Endometrial microvascular endothelial cells (primary cell): ENCODE measurements around the gene DAB1. TPM values are rescaled to one million over a fixed set of nuclear protein-coding genes. Genes with fewer than 3 reads are reported as not detected.
"Not testable (repeated sequence)": the region's sequence is repeated elsewhere in the genome, so short reads cannot be mapped to it uniquely, and the experiment has no call there.

Experiments
- in situ Hi-C: cut with HindIII; loops from 2 replicates; pipeline ENCODE4 v1.10.0; 2017; ENCODE audit warnings: low sequenced_read_pairs, low pct_unique_long_range_greater_than_20kb; ENCODE audit errors: inconsistent ontology term
- total RNA-seq: library from RNA; depleted of rRNA; stranded (reverse); fragments of >200 nt; gene quantifications from one replicate; pipeline ENCODE4 v1.2.3, GENCODE V29; 2015; ENCODE audit errors: inconsistent ontology term

Gene DAB1
- total RNA-seq, 1 donor from 2014 or later = not detected

DNA sequence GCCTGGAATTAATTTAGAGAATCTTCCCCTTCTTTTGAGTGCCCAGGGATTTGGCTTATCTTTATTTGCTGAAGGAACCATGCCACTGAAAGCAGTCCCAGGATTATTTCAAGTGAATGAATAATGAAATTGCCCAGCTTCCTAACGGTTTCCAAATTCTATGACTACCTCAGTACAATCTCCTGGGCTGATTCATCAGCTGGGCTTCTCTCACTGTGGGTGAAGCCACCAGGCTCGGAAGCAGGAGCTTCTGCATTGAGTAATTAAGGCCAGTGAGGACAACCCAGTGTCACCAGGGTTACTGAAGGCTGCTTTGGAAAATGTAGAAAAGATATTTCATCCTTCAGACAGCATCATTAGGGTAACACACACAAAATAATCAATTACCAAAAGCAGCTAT, 169.8 kb downstream of the DAB1 start:
- in situ Hi-C loops = no loop called here

DNA sequence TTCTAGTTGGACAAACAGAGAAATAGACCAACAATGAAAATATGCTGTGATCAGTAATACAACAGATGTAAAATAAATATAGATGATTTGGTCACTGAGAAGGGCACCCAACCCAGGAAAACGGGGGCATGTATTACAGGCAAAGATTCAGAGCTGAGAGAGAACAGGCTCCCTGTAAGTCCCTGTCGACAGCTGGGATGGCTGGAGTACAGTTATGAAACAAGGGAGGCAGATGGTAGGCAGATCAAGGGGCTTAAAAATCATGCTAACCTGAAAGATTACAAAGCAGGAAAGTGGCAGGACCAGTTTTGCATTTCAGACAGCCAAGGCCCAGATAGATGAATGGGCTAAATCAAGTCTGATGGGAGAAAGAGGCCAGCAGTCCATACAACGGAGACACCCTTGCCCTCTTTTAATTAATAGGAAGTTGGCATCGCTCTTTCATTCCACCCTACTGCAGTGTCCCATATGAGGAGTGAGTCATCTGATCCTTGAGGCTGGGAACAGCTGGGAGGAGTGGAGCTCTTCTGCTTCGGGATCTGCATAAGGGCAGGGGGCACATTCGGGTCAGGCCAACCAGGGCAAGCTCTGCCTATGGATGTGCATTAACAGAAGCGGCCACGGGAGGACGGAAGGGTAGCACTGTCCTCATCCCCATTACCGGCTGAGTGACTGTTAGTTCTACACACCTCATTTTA, 171.1 kb downstream of the DAB1 start:
- in situ Hi-C loops = no loop called here

DNA sequence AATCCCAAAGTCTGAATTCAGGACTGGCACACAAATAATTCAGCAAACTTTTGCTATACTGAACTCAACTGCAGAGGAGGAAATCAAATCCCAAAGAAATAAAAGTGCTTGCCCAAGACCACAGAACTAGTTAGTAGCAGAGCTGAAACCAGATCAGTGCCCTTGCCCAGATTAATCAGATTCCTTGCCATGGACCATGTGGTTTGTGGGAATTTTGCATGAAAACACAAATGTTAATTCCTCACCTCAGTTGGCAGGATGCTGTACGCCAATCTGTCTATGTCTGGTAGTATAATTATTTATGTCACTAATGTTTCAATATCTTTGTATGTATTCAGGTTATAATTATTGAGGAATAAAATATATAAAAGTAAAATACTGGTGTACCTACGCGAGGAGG, 173.8 kb downstream of the DAB1 start:
- in situ Hi-C loops = no loop called here

DNA sequence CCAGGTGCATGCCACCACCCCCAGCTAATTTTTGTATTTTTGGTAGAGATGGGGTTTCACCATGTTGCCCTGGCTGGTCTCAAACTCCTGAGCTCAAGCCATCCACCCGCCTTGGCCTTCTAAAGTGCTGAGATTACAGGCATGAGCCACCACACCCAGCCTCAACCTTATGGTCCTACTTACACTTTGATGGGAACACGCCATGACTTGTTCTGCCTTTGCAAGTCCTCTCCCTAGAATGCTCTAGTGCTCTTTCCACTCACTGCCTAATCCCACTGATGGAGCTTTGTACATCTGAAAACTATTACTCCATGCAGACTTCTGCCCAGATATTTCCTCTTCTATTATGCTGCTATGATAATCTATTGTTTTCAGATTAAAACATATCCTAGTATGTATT, 174.3 kb downstream of the DAB1 start:
- in situ Hi-C loops = no loop called here

DNA sequence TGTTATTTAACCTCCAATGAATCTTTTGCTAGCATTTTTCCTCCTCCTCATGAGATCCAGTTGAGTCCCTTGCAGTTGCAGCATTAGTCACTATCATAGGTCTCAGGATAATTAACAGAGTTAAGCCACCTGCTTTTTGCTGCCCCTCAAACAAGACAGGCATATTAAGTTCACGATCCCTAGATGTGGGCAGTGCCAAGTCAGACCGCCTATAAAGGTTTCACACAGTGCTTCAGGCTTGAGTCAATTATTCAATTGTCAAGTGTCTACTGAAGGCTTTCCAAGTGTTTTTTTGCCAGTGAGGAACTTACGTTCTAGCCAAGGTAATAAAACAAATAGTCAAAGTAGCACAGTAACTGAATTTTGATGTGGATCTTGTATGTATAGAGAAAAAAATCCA, 175.0 kb downstream of the DAB1 start:
- in situ Hi-C loops = no loop called here

DNA sequence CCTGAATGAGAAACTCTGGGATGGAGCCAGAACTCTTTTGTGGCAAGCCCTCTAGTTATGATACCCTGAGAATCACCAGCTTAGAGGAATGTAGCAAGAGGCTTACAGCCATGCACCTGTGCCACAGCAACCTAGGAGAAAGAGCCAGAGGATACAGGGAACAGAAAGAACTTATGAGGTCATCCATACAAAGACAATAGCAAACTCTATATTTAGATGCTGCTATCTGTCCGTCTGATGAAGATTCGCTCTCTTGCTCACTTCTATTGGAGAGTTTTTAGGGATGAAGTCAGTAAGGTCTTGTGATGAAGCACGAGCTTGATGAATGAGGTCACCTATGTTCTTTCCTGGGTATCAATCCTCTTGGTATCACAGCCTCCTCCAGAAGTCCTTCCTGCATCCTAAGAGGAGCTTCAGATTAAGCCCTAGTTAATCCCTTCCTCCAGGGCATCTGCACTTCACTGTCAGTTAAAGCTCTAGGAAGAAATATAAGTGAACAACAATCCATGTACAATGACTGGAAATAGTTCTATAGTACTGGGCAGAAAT, 185.6 kb downstream of the DAB1 start:
- in situ Hi-C loops = no loop called here

DNA sequence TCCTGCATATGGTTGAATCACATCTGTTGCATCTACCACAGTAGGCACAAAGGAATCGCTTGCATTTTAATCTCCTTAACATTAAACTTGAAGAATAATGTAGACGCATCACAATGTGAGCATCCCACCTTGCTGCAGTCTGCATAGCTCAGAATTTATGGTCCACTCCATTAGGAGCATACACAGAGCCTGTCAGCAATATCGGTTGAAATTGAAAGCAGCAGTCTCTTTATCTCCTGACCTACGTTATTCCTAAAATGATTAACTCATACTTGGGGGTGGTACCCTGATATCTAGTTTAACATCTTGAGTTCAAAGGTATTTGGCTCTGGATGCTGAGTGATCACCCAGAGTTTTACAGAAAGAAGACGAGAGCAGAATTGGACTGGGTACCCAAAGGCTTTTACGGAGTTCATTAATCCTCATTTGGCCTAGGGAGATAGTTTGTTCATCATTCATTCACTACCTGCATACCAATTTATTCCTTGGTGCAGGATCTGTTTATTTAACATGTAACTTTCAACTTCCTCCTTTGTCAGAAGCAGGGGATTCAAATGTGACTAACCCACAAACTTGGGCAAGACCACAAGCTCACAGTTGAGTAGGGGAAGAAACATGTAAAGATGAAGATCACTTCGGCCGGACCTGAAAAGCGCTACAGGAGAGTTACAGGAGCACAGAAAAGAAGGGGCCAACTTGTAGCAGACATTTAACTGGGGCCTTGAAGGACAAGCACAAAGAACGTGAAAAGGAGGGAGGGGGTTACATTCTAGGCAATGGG, 187.9 kb downstream of the DAB1 start:
- in situ Hi-C loops = no loop called here

DNA sequence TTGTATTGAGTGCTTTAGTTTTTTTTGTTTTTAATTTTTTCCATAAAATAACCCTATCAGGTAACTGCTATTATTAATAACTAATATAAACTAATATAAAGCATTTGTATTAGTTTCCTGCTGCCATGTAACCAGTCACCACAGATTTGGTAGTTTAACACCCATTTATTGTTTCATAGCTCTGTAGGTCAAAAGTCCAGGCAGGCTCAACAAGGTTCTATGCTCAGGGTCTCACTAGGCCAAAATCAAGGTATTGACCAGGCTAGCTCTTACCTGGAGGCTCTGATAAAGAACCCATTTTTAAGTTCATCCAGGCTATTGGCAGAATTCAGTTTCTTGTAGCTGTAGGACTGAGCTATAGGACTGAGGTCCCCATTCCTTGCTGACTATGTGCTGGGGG, 189.4 kb downstream of the DAB1 start:
- in situ Hi-C loops = no loop called here

DNA sequence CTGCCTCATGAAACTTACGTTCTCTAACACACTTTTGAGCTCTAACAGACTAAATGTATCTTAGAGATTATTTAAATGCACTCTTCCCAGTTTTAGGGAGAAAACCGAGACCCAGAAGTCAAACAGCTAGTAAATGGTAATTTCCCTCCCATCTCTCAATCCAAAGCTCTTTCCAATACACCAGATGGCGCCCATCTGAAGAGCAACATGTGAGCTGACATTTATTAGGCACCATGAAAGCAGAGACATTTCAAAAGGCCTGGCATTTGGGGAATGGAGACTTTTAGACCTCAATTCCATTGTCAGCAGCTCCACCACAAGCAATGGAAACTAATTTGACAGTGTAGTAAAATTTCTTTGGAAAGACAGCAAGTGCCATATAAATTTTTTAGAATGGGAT, 191.4 kb downstream of the DAB1 start:
- in situ Hi-C loops = no loop called here

DNA sequence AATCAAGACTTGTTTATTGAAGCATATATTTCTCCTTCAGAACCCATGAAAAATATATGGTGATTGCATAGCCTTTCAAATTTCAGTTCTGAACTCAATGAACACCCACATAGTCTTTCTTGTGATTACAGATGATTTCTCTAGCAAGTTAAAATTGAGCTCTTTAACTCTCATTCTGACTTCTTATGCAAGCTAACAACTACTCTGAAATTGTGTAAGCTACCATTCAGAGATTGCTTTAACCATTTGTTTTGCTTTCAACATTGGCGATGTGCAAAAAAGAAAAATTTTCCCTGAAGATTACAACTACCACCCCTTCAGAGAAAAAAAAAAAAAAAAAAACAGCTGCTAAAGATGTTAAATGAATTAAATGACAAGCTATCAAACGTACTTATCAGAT, 193.9 kb downstream of the DAB1 start:
- in situ Hi-C loops = no loop called here

DNA sequence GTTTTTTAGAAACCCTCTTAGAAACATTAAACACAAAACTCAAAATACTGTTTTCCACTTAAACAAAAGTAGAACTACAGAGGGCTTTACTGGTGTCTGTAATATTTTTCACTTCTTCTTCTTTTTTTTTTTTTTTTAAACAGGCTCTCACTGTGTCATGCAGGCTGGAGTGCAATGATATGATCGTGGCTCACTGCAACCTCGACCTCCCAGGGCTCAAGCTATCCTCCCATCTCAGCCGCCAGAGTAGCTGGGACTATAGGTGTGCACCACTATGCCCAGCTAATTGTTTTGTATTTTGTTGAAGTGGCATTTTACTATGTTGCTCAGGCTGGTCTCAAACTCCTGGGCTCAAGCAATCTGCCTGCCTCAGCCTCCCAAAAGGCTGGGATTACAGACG, 194.8 kb downstream of the DAB1 start:
- in situ Hi-C loops = no loop called here

DNA sequence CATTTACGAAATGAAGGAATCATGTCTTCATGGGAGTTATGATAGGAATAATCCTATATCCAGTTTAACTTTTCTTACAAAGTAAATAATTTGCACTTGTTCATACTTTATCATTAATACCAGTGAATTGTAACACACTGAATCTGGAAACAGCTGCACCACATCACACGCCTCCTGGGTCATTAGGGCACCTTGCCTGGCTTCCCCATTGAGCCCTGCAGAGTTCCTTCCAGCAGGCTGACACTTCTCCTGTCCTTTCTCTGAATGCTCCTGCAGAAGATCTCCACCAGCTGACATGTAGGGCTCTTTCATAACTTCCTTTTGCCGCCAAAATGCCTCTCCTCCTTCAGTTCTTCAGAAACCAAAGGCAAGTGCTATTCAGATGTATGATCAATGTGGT, 201.1 kb downstream of the DAB1 start:
- in situ Hi-C loops = no loop called here

DNA sequence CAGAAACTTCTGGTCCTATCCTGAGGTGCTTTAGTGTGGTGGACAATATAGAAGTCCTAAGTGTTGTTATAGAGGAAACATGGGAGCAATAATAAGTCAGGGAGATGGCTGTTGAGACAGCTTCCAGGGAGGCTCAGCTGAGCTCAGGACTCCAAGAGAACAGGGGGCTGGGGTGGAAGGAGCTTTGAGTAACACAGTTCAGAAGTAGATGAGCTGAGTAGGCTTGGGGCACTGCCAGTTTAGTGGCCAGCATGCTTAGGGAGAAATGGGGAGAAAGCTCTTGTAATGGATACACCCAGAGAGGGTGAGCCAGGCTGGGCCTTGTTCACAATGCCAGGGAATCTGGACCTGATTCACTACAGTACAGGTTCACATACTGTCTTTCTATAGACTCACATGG, 201.6 kb downstream of the DAB1 start:
- in situ Hi-C loops = no loop called here

DNA sequence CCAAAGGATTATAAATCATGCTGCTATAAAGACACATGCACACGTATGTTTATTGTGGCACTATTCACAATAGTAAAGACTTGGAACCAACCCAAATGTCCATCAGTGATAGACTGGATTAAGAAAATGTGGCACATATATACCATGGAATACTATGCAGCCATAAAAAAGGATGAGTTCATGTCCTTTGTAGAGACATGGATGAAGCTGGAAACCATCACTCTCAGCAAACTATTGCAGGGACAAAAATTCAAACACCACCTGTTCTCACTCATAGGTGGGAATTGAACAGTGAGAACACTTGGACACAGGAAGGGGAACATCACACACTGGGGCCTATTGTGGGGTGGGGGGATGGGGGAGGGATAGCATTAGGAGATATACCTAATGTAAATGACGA, 203.0 kb downstream of the DAB1 start:
- in situ Hi-C loops = not testable (repeated sequence)

DNA sequence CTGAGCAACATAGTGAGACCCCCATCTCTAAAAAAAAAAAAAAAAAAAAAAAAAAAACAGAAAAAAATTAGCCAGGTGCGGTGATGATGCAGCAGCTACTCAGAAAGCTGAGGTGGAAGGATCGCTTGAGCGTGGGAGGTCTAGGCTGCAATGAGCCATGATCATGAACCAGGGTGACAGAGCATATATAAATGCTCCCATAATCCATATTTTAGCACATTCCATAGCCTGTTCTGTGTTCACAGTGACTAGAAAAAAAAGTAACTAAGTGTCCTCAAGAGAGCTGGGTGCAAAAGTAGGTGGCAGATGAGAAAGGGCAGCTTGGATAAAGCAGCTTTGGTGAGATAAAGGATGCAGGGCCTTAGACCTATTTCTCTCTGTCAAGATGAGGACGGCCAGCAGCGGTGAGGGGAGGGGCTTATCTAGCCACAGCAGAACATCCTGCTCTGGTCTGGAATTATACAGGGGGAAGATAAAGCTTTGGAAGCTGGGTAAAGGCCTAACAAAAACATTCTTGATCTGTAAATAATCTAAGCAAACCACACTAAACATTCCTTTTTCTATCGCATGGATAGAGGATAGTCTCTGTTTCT, 205.3 kb downstream of the DAB1 start:
- in situ Hi-C loops = no loop called here

DNA sequence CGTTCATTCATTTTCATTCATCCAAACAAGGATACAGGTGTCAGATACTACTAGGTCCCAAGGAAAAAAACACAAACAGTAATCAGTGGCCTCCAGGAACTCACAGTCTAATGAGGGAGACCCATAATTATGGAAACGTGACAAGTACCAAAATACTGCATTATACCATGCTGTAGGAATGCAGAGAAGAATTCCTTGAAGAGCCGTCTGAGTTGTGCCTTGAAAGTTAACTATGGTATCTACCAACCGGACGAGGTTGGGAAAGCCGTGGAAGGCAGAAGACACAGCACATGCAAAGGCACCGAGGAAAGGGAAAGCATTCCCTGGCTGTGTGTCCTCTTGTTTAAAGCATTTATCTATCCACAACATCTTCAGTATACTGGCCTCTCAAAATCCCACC, 206.0 kb downstream of the DAB1 start:
- in situ Hi-C loops = no loop called here

DNA sequence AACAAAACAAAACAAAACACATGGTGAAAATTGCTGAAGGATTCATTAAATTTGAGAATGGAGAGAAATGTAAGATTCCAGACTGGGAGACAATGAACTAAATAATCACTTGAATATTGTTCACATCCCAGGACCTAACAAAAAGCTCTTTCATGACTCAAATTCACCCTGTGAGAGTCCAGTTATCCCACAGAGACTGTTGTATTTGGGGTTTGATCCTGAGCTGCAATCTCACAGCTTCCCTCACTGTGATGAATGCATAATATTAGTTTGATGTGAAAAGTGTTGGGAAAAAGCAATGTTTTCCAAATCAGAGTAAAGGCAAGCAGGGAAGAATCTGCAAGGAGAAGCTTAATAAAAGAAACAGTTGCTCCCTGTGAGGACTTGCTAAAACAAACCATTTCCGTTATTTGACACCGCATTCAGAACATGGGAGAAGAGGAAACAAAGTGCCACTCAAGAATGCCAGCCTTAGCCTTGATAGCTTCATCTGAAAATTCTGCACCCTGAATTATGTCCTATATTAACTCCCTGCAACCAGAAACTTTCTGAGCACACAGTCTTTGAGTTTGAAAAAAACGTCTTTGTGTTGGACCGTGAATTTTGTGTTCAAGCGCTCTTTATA, 208.8 kb downstream of the DAB1 start:
- in situ Hi-C loops = no loop called here

DNA sequence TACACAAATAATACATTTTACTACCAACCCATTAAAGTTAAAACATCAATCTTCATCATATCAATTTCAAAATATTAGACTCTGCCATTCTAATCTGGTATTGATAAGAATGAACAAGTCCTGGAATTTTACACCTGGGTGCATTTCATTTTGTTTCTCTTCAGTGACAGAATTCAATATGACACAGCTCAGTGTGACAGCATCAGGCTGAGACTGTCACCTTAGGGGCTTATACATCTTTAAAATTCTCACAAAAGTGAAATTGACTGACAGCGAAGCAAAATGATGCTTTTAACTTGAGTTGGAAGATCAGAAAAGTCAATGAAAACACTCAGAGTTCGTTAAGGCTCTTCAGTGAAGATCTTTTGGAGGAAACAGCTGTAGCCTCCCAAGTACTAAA, 213.0 kb downstream of the DAB1 start:
- in situ Hi-C loops = no loop called here

DNA sequence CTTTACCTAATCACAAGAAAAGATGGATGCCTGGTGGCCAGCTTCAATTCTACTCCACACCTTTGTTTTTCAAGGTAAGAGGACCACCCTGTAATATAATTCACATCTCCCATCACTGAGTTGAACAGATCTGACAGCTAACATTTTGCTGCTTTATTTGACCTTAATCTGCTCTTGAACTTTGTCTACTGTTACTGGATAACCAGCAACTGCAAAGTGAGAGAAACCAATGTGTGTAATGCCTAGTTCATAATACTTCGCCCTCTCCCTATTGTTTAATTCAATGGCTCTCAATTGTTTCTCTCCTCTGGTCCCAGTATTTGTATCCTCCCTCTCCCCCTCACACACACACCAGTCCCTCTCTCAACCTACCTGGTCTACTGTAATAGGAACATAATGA, 214.4 kb downstream of the DAB1 start:
- in situ Hi-C loops = no loop called here
